Measurements from ENCODE around the gene MEF2C. TPM values are rescaled to one million over a fixed set of nuclear protein-coding genes. Genes with fewer than 3 reads are reported as not detected.

The MEF2C gene
- total RNA-seq, 1 donor from 2014 or later = 20.5 TPM

DNA sequence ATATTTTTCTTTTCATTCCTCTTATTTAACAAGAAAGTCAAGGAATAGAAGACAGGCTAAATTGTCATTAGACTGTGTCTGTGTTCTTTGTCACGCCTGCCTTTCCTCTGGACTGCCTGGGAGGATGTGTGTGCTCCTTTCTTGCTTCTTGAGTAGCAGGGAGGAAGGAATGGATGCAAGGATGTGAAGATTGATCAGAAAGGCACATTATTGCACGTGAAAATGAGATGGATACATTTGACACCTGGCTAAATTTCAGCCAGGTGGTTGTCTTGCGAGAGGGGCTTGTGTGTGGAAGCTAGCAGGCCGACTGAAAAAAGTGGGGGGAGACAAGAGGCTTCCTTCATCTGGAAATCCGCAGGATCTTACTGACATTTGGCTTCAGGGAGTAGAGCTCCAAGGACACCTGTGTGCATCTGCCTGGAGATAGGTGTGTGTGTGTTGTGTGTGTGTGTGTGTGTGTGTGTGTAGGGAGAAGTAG, 200.1 kb downstream of the MEF2C start:
- Histone ChIP-seq H3K4me1 (ENCODE audit: insufficient read depth, low read length) (peaks cover 11% of the 10 kb centered on the region), H3K9me3 (ENCODE audit: insufficient read depth, low read depth, low read length) (no peaks in the 10 kb centered on the region), H2AFZ (ENCODE audit: low read depth, low read length) (no peak overlapping the region), H3K4me2 (ENCODE audit: low read length) (peak overlapping the region; percentile 93), H3K27me3 (ENCODE audit: insufficient read depth, low read length) (peaks cover 53% of the 10 kb centered on the region), H3K36me3 (ENCODE audit: insufficient read depth, low read length) (no peaks in the 10 kb centered on the region), H4K20me1 (ENCODE audit: insufficient read depth, low read length) (peaks cover 7% of the 10 kb centered on the region), H3K79me2 (ENCODE audit: insufficient read depth, low read length) (peaks cover 70% of the 10 kb centered on the region), H3K27ac (ENCODE audit: low read depth, low read length) (peak overlapping the region; percentile 49), H3K4me3 (ENCODE audit: insufficient read depth, low read depth, low read length) (peak overlapping the region; percentile 60), H3K9ac (ENCODE audit: low read length) (peak overlapping the region; percentile 81)
- H3K4me1 Mint-ChIP-seq (ENCODE audit: low read depth, unreplicated experiment) = no peaks in the 10 kb centered on the region
- DNase-seq (ENCODE audit: low read depth) = no peak
- FAIRE-seq = no peak
- peak overlapping the region; percentile 69 for H3K27ac Mint-ChIP-seq (ENCODE audit: unreplicated experiment)
- no peak overlapping the region for H3K4me3 Mint-ChIP-seq (ENCODE audit: unreplicated experiment)
- H3K27me3 Mint-ChIP-seq (ENCODE audit: low read depth, unreplicated experiment) = peaks cover 82% of the 10 kb centered on the region
- H3K9me3 Mint-ChIP-seq (ENCODE audit: unreplicated experiment) = peaks cover 14% of the 10 kb centered on the region
- H3K36me3 Mint-ChIP-seq (ENCODE audit: low read depth, unreplicated experiment) = no peaks in the 10 kb centered on the region
- no peak for TF ChIP-seq EZH2 (IDR thresholded peaks at IDR 0.05; ENCODE audit: insufficient read depth, low read length)
- TF ChIP-seq CTCF (IDR thresholded peaks at IDR 0.05; ENCODE audit: insufficient read depth, low read depth, low read length) = no peak

DNA sequence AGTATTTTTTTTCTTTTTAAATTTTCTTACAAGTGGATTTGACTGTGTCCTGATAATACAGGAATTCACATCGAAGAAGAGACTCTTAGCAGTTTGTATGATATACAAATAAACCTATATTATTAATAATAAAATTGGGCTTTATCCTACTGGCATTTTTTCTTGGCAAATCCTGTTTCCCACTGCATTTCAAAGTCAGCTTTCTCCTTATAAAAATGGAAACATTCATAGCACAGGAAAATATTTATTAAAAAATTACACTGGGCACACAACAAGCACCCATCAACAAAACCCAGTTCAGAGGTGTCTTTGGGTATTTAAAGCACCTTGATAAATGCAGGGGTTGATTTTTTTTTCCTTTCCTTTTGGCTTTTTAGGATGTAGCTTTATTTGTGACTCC, 200.9 kb downstream of the MEF2C start:
- Histone ChIP-seq H4K20me1 (ENCODE audit: insufficient read depth, low read length) (peaks cover 7% of the 10 kb centered on the region), H2AFZ (ENCODE audit: low read depth, low read length) (no peak overlapping the region), H3K4me2 (ENCODE audit: low read length) (no peak overlapping the region), H3K4me3 (ENCODE audit: insufficient read depth, low read depth, low read length) (no peak overlapping the region), H3K79me2 (ENCODE audit: insufficient read depth, low read length) (peaks cover 71% of the 10 kb centered on the region), H3K4me1 (ENCODE audit: insufficient read depth, low read length) (peaks cover 16% of the 10 kb centered on the region), H3K27ac (ENCODE audit: low read depth, low read length) (no peak overlapping the region), H3K9ac (ENCODE audit: low read length) (peak overlapping the region; percentile 34), H3K36me3 (ENCODE audit: insufficient read depth, low read length) (no peaks in the 10 kb centered on the region), H3K27me3 (ENCODE audit: insufficient read depth, low read length) (peaks cover 48% of the 10 kb centered on the region), H3K9me3 (ENCODE audit: insufficient read depth, low read depth, low read length) (no peaks in the 10 kb centered on the region)
- TF ChIP-seq CTCF (IDR thresholded peaks at IDR 0.05; ENCODE audit: insufficient read depth, low read depth, low read length) (no peak), EZH2 (IDR thresholded peaks at IDR 0.05; ENCODE audit: insufficient read depth, low read length) (no peak)
- peaks cover 82% of the 10 kb centered on the region for H3K27me3 Mint-ChIP-seq (ENCODE audit: low read depth, unreplicated experiment)
- FAIRE-seq (no peak), DNase-seq (ENCODE audit: low read depth) (no peak)
- H3K9me3 Mint-ChIP-seq (ENCODE audit: unreplicated experiment) = peaks cover 14% of the 10 kb centered on the region
- H3K4me1 Mint-ChIP-seq (ENCODE audit: low read depth, unreplicated experiment) = no peaks in the 10 kb centered on the region
- H3K27ac Mint-ChIP-seq (ENCODE audit: unreplicated experiment) = no peak overlapping the region
- no peaks in the 10 kb centered on the region for H3K36me3 Mint-ChIP-seq (ENCODE audit: low read depth, unreplicated experiment)
- no peak overlapping the region for H3K4me3 Mint-ChIP-seq (ENCODE audit: unreplicated experiment)

DNA sequence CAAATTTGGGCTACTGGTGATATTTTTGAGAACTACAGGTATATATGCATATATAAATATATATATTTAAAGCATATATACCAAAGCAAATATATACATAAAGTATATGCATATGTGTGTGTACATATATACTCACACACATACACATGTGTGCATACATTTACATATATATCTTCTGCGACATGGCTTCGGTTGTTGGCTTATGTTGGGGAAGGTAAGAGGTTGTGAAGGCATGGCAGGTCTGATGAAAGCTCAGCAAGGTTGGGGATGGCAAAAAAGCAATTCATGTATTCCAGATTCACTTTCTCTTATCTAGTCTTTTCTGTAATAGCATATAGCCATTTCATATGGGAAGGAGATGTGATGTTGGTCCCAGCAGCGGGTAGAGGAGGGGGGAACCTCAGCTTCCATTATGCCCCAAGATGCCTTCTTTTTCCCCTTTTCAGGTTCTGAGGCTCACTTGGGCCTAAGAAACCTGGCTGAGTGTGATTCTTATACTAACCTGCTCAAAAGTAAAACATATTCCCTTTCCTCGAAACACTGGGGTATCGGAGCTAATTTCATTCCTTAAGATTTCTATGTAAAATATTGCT, 201.7 kb downstream of the MEF2C start:
- H3K4me3 Mint-ChIP-seq (ENCODE audit: unreplicated experiment) = no peak overlapping the region
- H3K27me3 Mint-ChIP-seq (ENCODE audit: low read depth, unreplicated experiment) = peaks cover 80% of the 10 kb centered on the region
- peaks cover 79% of the 10 kb centered on the region for H3K79me2 ChIP-seq (ENCODE audit: insufficient read depth, low read length)
- peak overlapping the region; percentile 91 for H3K4me2 ChIP-seq (ENCODE audit: low read length)
- H3K36me3 ChIP-seq (ENCODE audit: insufficient read depth, low read length) = no peaks in the 10 kb centered on the region
- peaks cover 2% of the 10 kb centered on the region for H3K4me1 Mint-ChIP-seq (ENCODE audit: low read depth, unreplicated experiment)
- H3K9ac ChIP-seq (ENCODE audit: low read length) = peak overlapping the region; percentile 86
- H3K9me3 Mint-ChIP-seq (ENCODE audit: unreplicated experiment) = peaks cover 14% of the 10 kb centered on the region
- TF ChIP-seq EZH2 (IDR thresholded peaks at IDR 0.05; ENCODE audit: insufficient read depth, low read length) = no peak
- no peak for TF ChIP-seq CTCF (IDR thresholded peaks at IDR 0.05; ENCODE audit: insufficient read depth, low read depth, low read length)
- no peaks in the 10 kb centered on the region for H3K36me3 Mint-ChIP-seq (ENCODE audit: low read depth, unreplicated experiment)
- H3K4me1 ChIP-seq (ENCODE audit: insufficient read depth, low read length) = peaks cover 19% of the 10 kb centered on the region
- no peak for FAIRE-seq
- peak overlapping the region; percentile 37 for H3K27ac ChIP-seq (ENCODE audit: low read depth, low read length)
- no peak for DNase-seq (ENCODE audit: low read depth)
- no peak overlapping the region for H3K27ac Mint-ChIP-seq (ENCODE audit: unreplicated experiment)
- peak overlapping the region; percentile 60 for H3K4me3 ChIP-seq (ENCODE audit: insufficient read depth, low read depth, low read length)
- peaks cover 44% of the 10 kb centered on the region for H3K27me3 ChIP-seq (ENCODE audit: insufficient read depth, low read length)
- no peak overlapping the region for H2AFZ ChIP-seq (ENCODE audit: low read depth, low read length)
- H4K20me1 ChIP-seq (ENCODE audit: insufficient read depth, low read length) = peaks cover 7% of the 10 kb centered on the region
- no peaks in the 10 kb centered on the region for H3K9me3 ChIP-seq (ENCODE audit: insufficient read depth, low read depth, low read length)
